Thoracic aorta (tissue), 2 donors: ENCODE measurements around the gene MEPCE. TPM values are rescaled to one million over a fixed set of nuclear protein-coding genes. Genes with fewer than 3 reads are reported as not detected.

Experiments
- ATAC-seq: fragments of 150-250 bp; one replicate; pipeline ENCODE4 v1.8.0; 2017; ENCODE audit warnings: low read depth; ENCODE audit not compliant: insufficient number of reproducible peaks, low FRiP score
- DNase-seq: peaks from one replicate; pipeline ENCODE4 v3.0.0-alpha.2; 2020; ENCODE audit warnings: low spot score
- H3K27ac ChIP-seq, 2 donors: fragments of 200-600 bp; sonication (generic); 1 replicate in 1 of 2; 2 replicates in 1 of 2; pipeline ENCODE4 v1.5.1; 2016; ENCODE audit warnings: mild to moderate bottlenecking in 2 of 2, moderate library complexity in 2 of 2
- H3K27me3 ChIP-seq: fragments of 200-600 bp; sonication (generic); replicated peaks from 2 replicates; pipeline ENCODE4 v1.6.0; 2016; ENCODE audit warnings: mild to moderate bottlenecking; ENCODE audit not compliant: insufficient read depth
- H3K36me3 ChIP-seq: fragments of 200-600 bp; sonication (generic); one replicate; pipeline ENCODE4 v1.5.1; 2016
- H3K4me1 ChIP-seq, 2 donors: fragments of 200-600 bp; sonication (generic); 1 replicate in 1 of 2; 2 replicates in 1 of 2; pipeline versions ENCODE4 v1.5.1 to v1.6.0; 2016; ENCODE audit warnings: low read depth in 2 of 2, mild to moderate bottlenecking in 1 of 2; ENCODE audit not compliant: control insufficient read depth in 1 of 2
- H3K4me3 ChIP-seq: fragments of 200-600 bp; sonication (generic); 2 replicates; pipeline ENCODE4 v1.5.1; 2016; ENCODE audit warnings: mild to moderate bottlenecking
- H3K9me3 ChIP-seq: fragments of 200-600 bp; sonication (generic); 2 replicates; pipeline ENCODE4 v1.5.1; 2016
- total RNA-seq, 2 donors: library from RNA; depleted of rRNA; stranded (reverse); fragments of >200 nt; gene quantifications; one replicate each; pipeline versions ENCODE4 v1.1.0 to v1.2.3, GENCODE V29; 2016
- TF ChIP-seq, protein P1 (sequence below): fragments of 200-600 bp; sonication (generic); IDR thresholded peaks from one replicate; pipeline ENCODE4 v1.5.1; 2019; ENCODE audit warnings: antibody characterized with exemption

The MEPCE gene
- total RNA-seq, 2 donors from 2014 or later: 27.2 to 27.8 TPM

DNA sequence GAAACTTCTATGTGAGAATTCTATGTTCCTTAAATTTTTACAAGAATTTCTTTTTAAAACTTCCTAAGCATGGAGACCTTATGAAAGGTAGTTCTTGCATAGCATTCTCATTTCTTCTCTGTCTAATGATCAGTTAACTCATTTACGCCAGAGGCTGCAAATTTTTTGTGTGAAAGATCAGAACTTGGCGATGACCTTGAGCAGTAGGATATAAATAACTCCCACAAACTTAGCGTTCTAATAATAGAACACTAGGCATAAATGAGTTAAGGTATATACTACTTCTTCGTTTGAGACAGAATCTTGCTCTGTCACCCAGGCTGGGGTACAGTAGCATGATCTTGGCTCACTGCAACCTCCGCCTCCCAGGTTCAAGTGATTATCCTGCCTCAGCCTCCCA is 42.7 kb upstream of the MEPCE start:
- H3K27ac ChIP-seq: no peak overlapping the region
- peaks cover 0 to 10% of the 10 kb centered on the region in 2 donors for H3K4me1 ChIP-seq
- H3K9me3 ChIP-seq: no peaks in the 10 kb centered on the region
- H3K4me3 ChIP-seq: no peak overlapping the region
- H3K36me3 ChIP-seq: no peaks in the 10 kb centered on the region
- no peak for ATAC-seq
- TF ChIP-seq, protein P1, sequence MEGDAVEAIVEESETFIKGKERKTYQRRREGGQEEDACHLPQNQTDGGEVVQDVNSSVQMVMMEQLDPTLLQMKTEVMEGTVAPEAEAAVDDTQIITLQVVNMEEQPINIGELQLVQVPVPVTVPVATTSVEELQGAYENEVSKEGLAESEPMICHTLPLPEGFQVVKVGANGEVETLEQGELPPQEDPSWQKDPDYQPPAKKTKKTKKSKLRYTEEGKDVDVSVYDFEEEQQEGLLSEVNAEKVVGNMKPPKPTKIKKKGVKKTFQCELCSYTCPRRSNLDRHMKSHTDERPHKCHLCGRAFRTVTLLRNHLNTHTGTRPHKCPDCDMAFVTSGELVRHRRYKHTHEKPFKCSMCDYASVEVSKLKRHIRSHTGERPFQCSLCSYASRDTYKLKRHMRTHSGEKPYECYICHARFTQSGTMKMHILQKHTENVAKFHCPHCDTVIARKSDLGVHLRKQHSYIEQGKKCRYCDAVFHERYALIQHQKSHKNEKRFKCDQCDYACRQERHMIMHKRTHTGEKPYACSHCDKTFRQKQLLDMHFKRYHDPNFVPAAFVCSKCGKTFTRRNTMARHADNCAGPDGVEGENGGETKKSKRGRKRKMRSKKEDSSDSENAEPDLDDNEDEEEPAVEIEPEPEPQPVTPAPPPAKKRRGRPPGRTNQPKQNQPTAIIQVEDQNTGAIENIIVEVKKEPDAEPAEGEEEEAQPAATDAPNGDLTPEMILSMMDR: no peak
- no peaks in the 10 kb centered on the region for H3K27me3 ChIP-seq
- DNase-seq: no peak

DNA sequence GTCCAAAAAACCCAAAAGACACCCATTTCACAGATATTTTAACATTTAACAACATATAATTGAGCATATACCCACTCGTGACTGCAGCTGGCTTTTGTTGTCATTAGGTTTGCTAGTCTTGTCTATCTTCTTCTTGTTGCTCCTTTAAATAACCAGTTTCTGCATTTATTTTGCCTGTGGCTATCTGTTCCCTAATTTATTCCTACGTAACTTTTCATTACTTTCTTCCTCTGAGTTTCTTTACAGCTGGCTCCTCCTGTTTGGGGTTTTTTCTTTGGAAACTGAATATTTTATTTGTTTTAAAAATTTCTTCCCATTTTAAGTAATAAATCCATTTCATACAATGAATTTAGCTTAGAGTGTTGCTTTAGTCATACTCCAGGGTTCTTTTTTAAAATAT is 41.9 kb upstream of the MEPCE start:
- TF ChIP-seq, protein P1: no peak
- H3K4me3 ChIP-seq: no peak overlapping the region
- ATAC-seq (no peak), DNase-seq (no peak)
- H3K4me1 ChIP-seq: peaks cover 0 to 10% of the 10 kb centered on the region in 2 donors
- no peaks in the 10 kb centered on the region for H3K36me3 ChIP-seq
- no peaks in the 10 kb centered on the region for H3K27me3 ChIP-seq
- no peaks in the 10 kb centered on the region for H3K9me3 ChIP-seq
- no peak overlapping the region for H3K27ac ChIP-seq

DNA sequence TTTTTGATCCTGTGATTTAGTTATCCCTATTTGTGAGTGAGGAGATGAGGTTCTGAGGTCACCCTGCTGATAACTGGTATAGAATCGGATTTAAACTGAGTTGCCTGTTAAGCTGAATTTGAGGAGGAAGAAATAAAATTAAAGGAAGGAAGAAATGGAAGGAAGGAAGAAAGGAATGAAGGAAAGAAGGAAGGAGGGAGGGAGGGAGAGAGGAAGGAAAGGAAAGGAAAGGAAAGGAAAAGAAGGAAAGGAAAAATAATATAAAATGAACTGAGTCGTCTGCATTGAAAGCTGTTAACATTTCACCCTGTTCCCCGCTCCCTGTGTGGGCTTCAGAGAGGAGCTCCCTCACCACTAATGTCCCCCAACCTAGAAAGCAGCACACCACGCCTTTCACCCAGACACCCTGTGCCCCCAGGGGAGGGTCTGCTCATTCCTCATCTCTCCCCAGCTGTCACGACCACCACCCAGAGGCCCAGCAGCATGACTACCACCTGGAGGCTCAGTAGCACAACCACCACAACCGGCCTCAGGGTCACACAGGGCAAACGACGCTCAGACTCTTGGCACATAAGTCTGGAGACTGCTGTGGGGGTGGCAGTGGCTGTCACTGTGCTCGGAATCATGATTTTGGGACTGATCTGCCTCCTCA is 40.1 kb upstream of the MEPCE start:
- Histone ChIP-seq H3K4me1 (peaks cover 0 to 10% of the 10 kb centered on the region in 2 donors), H3K27me3 (no peaks in the 10 kb centered on the region)
- ATAC-seq: no peak

DNA sequence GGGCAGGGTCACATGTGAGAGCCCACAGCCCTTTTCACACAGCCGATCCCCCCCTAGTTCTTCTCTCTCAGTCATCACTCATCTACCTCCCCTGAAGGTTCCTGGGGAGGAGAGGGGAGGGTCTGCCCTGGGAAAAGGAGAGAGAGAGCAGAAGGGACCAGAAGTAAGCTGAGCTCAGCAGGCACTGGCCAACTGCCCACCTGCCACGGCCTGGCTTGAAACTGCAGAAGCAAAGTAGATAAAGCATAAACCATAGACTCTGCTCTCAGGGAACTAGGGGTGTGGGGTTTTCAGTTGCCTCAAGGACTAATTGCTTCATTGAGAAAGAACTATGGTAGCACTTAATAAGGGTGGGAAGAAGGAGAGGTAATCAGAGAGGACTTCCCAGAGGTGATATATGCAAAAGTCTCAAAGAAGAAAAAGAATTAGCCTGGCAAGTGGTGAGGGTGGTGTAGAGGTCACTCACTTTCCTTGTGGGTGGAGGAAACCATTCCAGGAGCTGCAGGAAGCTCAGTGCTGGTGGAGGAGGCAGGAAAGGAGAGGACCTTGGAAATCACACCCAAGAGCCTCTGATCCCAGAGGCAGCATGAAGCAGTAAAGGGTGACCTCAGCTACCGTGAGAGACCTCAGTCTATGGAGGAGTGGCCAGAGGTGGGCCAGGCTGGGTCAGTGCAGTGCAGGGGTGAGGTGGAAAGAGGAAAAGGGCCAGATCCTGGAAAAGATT is 39.2 kb upstream of the MEPCE start:
- H3K36me3 ChIP-seq: no peaks in the 10 kb centered on the region

More for the DNA sequence above, 40.1 kb upstream of the MEPCE start:
- Histone ChIP-seq H3K4me3 (no peak overlapping the region), H3K9me3 (no peaks in the 10 kb centered on the region), H3K36me3 (no peaks in the 10 kb centered on the region), H3K27ac (no peak overlapping the region)
- TF ChIP-seq, protein P1: no peak
- no peak for DNase-seq

More for the DNA sequence above, 39.2 kb upstream of the MEPCE start:
- Histone ChIP-seq H3K27ac (no peak overlapping the region), H3K9me3 (no peaks in the 10 kb centered on the region), H3K27me3 (no peaks in the 10 kb centered on the region), H3K4me1 (peaks cover 0 to 10% of the 10 kb centered on the region in 2 donors), H3K4me3 (no peak overlapping the region)
- DNase-seq (no peak), ATAC-seq (no peak)
- TF ChIP-seq, protein P1: no peak
